GM21619 (cell line): ENCODE data around the gene GRIN2A.

ENCODE experiments used
- ATAC-seq: cut with Tn5 transposase; IDR thresholded peaks from one replicate; pipeline ENCODE4 v1.9.1; 2021; ENCODE audit not compliant: unreplicated experiment

Gene GRIN2A

DNA sequence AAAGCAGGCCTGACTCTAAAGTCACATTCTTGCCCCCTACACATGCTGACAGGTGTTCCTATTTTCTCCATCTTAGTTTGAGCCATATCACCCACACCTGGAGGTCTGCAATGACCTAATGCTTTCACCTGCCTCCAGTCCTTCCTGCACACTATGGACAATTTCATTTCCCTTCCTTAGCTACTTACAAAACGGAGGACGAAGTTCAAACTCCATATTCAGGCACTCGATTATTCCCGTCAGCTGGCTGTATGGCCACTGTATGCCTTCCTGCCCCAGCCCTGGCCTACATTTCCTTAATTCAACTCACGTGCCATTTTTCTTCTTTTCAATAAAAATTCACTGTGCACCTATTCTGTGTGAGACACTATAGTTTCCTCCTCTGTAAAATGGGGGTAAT, 44.9 kb downstream of the GRIN2A start:
- no peak for ATAC-seq

DNA sequence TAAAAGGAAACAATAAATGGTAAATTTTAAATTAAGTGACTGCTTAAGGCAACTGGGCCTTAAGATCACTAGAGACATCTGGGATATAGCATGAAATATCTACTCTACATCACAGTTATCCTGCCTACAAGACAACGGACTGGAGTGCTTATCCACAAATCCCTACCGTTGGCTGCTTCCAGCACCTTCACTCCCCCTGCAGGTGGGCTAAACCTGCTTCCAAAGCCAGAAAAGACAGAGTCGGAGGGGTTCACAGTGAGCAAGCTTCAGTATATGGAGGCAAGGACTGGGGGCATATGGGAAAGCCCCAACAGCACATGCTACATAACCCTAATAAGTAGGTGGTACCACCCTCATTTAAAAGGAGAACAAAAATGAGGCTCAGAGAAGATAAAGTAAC, 45.3 kb downstream of the GRIN2A start:
- ATAC-seq = no peak

DNA sequence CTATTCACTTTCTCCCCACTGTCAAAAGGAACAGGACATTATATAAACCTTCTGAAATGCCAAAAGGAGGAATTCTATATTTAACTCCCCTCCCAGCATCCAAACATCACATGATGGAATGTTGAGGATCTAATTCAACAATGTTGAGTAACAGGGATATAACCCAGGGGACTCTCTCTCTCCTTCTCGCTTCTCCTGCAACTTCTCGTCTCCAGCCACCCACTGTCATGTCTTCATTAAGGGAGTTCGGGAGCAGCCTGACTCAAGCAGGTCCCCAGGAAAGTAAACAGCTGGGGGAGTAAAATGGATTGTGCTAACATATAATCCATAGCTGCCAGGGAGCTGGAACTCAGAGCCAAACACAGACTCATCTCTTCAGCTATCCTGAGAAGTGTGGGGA, 51.7 kb downstream of the GRIN2A start:
- ATAC-seq = no peak

DNA sequence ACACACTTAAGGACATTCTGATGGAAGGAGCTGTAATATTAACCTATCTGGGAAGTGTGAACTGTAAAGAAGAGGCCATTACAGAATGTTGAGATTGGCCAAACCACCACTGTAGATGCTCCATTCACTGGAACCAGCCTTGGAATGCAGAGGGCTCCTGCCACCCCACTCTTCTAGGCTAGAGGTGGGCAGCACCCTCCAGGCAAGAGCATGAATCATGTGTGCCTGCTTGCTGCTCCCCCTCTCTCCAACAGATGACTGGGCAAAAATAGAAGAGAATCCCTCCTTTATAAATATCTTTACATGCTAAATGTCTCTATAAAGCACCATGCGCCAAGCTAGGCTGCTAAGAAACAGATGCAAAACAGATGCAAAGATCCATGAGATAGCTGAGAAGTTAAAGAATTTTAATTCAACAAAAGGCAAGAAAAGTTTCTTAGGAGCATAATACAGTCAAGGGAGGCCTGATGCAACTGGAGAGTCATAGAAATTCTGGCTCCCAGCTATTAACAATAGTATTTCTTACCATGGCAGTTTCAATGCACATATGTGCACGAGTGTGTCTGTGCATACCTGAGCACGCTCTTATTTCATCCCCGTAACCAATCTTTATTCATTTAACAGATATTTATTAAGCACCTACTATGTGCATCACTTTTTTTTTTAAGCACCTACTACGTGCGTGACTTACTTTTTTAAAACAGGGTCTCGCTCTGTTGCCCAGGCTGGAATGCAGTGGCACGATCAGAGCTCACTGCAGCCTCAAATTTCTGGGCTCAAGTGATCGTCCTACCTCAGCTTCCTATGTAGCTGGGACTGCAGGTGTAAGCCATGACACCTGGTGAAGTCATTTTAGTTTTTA, 53.6 kb downstream of the GRIN2A start:
- no peak for ATAC-seq

- ATAC-seq = no peak
Observed at GRCh38 chr16:10126686-10127085, 55.5 kb downstream of the GRIN2A start.

GRCh38 chr16:10123141-10123540, 59.1 kb downstream of the GRIN2A start:
- no peak for ATAC-seq

DNA sequence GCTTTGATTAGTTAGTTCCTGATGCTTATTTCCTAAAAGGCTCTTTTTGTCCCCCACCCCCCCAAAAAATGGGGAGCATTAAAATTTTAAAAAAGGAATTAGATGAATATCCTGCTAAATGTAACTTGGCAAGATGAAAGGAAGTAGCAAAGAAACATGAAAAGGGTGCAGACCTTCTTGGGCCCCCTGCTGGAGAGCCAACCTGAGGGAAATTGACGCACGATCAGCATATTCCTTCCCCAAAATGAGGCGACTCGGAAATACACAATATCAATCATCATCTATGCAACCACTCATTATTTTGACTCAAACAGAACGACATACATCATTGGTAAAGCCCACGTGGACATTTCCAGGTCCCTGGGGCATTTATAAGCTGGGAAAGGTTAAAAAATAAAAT, 59.7 kb downstream of the GRIN2A start:
- ATAC-seq = no peak

GRCh38 chr16:10121897-10122425, 60.3 kb downstream of the GRIN2A start:
- no peak for ATAC-seq

GRCh38 chr16:10121491-10121890, 60.7 kb downstream of the GRIN2A start:
- ATAC-seq = no peak

DNA sequence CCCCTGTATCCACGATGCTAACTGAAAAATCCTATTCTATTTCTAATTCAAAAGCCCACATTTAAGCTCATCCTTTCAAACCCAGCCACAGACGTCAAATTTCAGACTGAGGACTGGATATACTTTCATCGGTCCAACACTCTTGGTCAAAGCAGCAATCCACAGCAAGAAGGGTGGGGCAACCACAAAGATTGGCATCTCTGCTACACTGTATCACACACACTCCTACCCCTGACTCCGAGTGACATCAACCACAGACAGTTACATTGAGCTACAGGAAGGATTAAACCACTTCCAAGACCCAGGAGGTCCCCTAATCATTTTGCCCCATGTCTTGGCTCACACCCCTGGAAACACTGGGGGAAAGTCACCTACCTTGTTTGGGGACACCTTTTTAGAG, 61.3 kb downstream of the GRIN2A start:
- ATAC-seq = no peak

DNA sequence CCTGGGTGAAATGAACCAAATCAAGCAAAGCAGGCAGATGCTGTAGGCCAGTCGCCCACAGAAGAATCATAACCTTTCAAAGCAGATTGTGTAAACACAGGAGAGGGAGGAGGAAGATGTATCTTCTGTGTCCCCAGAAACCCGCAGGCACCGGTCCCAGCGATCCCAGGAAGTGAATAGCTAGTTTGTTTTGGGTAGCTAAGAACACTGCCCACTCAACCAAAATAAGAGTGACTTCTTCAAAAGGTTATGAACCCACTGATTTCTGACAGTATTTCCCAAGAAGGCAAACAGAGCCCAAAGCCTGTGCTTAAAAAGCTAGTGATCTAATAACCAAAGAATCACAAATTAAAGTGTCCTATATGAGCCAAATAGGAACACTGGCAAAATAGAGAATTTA, 67.8 kb downstream of the GRIN2A start:
- ATAC-seq = no peak

GRCh38 chr16:10113248-10113647, 69.0 kb downstream of the GRIN2A start:
- ATAC-seq = no peak

DNA sequence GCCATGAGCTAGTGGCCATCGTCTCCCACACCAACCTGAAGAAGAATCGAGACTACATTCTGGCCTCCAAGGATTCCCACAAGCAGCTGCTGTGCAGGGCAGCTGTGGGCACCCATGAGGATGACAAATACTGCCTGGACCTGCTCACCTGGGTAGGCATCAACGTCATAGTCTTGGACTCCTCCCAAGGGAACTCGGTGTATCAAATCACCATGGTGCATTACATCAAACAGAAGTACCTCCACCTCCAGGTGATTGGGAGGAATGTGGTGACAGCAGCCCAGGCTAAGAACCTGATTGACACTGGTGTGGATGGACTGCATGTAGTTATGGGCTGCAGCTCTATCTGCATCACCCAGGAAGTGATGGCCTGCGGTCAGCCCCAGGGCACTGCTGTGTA, 70.2 kb downstream of the GRIN2A start:
- no peak for ATAC-seq

DNA sequence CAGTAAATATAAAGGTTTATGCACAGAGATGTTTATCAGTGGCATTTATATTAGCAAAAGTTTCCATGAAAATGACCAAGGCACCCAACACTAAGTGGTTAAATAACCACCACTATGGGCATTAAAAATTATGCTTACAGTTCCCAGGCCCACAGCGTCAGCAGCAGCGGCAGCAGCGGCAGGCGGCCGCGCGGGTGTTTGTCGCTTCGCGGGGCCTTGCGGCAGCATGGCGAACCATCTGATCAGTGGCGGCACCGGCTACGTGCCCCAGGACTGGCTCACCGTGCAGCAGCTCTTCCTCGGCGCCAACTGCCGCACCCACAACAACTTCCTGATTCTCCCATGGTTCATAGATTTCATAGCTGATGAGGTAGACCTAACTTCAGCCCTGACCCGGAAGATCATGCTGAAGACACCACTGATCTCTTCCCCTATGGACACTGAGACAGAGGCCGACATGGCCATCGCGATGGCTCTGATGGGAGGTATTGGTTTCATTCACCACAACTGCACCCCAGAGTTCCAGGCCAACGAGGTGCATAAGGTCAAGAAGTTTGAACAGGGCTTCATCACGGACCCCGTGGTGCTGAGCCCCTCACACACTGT, 71.0 kb downstream of the GRIN2A start:
- ATAC-seq = no peak

DNA sequence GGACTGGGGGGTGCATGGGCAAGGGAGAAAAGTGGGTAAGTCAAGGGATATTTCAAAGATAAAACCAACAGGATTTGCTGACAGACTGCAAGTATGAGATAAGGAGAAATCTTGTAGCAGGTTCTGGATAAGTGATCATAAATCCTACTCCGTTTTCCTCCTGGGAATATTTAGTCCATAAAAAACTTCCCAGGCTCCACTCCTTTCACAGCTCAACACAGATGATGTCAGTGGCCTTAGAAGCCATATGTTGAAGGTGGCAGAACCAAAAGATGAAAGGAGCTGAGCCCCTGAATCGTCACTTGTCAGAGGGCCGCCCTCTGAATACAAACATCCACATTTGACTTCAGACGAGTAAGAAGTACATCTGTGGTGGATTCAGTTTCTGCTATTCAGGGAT, 71.7 kb downstream of the GRIN2A start:
- no peak for ATAC-seq

- ATAC-seq = no peak
Observed at GRCh38 chr16:10107081-10107480, 75.1 kb downstream of the GRIN2A start.

DNA sequence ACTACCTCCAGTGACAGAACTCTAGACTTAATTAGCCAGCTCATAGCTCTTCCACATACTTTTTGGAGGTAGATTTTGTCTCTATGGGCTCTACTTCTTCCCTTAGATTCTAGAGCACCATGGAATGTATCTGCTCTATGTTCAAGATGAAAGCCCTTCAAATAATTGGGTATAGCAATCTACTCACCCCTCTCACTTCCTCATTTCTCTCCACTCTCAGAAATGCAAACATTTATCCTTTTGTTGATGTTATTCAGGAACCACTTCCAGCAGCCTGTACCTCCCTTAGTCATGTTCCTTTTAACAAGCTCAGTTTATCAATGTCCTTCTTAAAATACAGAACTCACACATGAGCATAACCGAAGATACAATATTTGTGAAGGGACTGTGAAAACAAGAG, 78.5 kb downstream of the GRIN2A start:
- ATAC-seq = no peak

DNA sequence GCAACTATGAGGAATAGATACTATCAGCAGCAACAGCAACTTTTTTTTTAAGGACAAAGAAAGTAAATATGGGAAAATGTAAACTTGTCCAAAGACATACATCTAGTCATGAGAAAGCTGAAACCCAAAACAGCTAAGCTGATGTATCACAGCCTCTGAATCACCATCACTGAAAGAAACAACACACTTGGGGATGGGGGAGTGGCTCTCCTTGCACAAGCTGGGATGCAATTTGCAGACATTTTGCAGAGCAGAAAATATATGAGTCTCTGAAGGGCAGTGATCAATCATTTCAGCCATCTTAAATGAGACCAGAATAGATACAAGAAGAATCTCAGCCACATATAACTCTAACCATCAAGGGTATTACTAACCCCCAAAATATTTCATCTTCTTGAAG, 79.1 kb downstream of the GRIN2A start:
- no peak for ATAC-seq

DNA sequence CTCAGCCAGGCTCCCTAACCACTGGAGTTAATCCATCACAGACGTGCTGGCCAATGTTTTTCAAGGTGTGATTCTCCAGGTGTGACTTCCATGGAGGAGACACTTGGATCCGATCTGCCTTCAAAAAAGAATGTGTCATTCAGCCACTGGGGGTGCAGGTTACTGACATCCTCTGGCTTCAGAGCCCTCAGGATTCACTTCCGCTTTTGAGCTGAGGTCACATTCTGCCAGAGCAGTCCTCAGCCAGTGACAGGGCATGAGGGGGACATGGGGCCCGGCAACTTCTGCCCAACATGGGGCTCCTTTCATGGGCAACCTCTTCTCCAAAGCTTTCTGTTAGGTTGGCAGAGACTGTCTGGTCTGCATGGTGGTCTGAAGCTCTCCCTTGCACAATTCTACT, 81.4 kb downstream of the GRIN2A start:
- ATAC-seq = no peak

GRCh38 chr16:10098991-10099390, 83.2 kb downstream of the GRIN2A start:
- no peak for ATAC-seq

DNA sequence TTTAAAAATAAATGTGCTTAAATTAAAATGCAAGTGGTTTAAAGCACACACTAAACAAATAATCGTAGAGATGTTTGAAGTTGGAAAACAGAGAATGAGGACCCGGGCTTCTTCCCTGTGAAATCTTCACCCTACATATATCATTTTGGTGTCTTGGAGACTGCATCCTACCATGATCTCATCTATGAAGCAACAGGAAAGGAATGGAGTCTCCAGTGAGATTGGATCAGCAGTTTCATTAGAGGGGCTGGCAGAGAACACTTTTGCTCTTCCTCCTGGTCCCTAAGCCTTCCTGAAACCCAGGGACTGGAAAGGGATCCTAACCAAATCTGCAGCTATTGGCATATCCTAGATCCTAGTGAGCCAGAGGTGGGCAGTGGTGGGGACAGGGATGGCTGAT, 85.0 kb downstream of the GRIN2A start:
- no peak for ATAC-seq

GRCh38 chr16:10093576-10093975, 88.7 kb downstream of the GRIN2A start:
- ATAC-seq = no peak
